ENCODE data around the gene SGPP1.
"Not testable (repeated sequence)": the region's sequence is repeated elsewhere in the genome, so short reads cannot be mapped to it uniquely, and the experiment has no call there.

SGPP1 gene, protein sequence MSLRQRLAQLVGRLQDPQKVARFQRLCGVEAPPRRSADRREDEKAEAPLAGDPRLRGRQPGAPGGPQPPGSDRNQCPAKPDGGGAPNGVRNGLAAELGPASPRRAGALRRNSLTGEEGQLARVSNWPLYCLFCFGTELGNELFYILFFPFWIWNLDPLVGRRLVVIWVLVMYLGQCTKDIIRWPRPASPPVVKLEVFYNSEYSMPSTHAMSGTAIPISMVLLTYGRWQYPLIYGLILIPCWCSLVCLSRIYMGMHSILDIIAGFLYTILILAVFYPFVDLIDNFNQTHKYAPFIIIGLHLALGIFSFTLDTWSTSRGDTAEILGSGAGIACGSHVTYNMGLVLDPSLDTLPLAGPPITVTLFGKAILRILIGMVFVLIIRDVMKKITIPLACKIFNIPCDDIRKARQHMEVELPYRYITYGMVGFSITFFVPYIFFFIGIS

DNA sequence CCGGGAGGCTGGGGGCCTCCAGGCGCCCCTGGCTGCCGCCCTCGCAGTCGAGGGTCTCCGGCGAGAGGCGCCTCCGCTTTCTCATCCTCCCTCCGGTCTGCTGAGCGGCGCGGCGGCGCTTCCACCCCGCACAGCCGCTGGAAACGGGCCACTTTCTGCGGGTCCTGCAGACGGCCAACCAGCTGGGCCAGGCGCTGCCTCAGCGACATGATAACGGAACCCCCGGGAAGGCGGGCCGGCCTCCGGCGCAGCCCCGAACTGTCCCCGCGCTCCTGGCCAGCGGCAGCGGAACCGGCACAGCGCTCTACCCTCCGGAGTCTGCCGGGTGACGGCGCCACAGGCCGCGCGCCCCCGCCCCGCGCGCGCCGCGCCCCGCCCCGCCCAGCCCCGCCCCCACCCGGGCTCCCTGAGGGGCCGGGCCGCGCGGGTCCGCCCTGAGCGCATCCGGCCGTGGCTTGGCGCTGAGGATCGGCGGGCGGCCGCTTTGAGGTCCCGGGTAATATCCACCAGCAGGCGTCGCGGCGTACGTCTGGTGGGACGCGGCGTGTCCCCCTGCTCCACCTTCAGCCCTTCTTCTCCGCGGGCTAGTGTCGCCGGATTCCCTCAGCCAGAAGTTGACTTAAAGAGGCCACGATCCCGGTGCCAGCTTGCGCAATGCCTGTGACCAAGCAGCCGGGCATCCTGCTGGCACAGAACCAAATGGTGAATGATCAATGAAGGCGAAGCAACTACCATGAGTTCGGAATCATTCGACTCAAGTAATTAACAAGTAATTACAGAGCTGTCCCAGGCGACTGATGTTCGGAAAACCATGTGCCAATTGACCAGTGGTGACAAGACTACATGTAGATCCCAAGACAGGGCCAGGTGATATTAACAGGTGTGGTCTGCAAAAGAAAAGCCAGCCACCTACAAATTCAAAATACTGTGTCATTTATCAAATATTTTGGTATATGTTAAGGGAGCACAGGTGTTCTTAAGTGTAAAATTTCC is at the start of gene SGPP1:
Gene SGPP1, minus strand, starts transcription at position 330 of the 993 bp plus-strand sequence. Its CDS starts 121 bp downstream, at position 209.
- DNase-seq: peak; percentile 67

DNA sequence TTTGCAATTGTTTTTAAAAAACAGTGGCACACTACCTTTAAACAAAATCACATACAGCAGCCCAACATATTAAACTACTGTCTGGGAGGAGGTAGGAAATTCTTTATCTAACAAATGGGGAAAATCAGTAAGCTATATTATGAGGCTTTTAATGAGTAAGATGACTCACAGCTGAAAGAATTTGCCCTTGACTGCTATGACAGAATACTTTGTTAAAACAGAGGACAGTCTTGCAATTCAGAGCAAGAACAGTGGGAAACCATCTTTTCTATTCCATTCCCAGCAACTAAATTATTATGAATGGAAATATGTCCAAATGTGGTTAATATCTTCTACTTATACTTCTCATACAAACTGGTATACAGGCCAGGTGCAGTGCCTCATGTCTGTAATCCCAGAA is 49.2 kb upstream of the SGPP1 start:
- DNase-seq: no peak

DNA sequence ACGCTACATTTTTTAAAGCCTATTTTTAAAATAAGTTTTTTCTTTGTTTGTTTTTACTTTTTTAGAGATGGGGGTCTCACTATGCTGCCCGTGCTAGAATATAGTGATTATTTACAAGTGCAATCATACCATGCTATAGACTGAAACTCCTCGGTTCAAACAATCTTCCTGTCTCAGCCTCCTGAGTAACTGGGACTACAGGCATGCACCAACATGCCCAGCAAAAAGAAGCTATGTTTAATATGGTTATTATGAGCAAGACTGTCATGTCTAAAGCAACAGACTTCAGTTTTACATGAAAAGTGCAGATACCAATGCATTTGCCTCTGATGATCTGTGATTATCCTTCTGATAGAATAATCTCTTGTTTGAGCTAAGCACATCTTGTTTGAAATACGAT is 45.6 kb upstream of the SGPP1 start:
- DNase-seq: no peak

DNA sequence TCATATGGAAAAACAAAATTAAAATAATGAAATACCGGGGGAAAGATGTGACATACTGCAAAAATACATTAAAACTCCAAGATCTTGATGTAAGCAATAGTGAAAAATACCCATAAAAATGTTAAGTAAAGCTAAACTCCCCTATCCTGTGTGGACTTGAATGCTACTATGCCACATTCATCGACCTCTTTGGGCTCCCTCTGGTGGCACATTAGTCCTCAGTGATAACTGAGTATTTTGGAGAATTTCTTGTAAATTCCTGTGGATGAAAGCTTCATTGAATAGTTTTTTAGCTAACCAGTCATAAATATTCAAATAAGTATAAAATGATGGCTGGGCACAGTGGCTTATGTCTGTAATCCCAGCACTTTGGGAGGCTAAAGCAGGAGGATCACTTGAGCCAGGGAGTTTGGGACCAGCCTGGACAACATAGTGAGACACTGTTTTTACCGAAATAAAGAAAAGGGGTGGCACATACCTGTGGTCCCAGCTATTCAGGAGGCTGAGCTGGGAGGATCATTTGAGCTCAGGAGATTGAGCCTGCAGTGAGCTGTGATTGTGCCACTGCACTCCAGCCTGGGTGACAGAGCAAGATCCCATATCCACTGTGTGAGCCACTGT is 42.4 kb upstream of the SGPP1 start:
- DNase-seq: peak; percentile 24

DNA sequence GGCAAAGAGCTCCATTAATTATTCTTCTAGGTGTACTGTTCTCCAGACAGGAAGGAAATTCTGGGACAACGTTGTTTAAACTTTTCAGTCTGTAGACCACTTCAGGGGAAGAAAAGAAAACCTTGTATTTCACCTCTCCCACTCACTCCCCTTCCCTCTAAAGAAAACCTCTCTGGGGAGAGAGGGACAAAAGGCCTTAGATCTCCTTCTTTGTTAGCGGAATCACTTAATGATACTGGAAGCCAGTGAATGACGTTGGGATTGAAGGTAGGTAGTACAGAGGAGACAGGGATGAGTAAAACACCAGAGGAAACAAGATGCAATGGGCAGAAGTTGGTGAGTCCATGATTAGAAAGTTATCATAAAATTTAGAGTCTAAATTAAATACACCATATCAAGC is 38.7 kb upstream of the SGPP1 start:
- DNase-seq: no peak

DNA sequence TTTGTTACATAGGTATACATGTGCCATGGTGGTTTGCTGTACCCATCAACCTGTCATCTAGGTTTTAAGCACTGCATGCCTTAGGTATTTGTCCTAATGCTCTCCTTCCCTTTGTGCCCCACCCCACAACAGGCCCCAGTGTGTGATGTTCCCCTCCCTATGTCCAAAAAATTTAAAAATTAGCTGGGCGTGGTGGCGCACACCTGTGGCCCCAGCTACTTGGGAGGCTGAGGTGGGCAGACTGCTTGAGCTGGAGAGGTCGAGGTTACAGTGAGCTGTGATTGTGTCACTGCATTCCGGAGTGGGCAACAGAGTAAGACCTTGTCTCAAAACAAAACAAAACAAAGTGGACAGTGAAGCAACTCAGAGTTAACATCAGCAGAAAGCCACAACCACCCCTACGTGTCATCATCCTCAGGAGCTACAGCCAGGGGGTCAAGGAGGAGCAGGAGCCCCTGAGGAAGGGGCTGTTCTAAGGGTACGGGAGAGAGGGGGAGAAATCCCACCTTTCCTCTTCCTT is 36.8 kb upstream of the SGPP1 start:
- DNase-seq: no peak

DNA sequence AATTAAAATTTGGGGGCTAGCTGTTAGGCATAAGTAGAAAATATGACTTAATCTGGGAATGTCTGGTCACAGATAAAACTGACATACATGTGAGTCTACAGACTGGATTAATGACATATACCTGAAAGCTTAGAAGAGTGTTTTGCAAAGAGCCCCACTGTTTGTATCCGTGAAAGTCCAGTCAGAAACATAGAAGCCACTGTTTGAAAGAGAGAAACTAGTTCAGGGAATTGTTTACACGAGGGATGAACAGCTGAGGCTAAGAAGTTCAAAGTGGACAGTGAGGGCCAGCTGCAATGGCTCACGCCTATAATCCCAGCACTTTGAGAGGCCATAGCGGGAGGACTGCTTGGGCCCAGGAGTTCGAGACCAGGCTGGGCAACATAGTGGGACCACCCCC is 36.2 kb upstream of the SGPP1 start:
- no peak for DNase-seq

DNA sequence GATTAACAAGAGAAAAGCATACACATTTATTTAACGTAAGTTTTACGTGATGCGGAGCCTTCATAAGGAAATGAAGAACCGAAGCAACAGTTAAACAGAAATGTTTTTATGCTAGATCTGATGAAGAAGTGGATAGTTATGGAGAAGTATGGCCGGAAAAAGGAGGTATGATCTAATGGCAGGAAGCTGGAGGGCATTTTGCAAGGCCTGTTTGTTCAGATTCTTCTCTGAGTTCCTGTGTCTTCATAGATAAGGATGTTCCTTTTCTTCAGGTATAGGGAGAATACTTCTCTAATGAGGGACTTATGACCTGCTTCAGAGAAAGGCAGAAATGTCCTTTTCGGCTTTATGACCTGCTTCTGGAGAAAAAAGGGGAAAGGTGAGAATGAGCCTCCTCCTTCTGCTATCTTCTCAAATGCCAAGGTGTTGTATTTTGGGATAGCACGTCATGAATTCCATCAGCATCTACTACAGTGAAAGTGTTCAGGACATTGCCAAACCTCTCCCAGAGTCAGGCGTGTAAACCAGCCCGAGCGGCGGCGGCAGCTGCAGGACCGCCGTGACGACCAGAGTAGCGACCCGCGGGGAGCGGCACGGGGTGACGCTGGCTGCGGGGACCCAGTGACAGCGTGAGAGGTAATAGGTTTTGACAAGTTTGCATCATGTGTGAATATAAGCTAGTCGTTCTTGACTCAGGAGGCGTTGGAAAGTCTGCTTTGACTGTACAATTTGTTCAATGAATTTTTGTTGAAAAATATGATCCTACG is 33.7 kb upstream of the SGPP1 start:
- DNase-seq: no peak

DNA sequence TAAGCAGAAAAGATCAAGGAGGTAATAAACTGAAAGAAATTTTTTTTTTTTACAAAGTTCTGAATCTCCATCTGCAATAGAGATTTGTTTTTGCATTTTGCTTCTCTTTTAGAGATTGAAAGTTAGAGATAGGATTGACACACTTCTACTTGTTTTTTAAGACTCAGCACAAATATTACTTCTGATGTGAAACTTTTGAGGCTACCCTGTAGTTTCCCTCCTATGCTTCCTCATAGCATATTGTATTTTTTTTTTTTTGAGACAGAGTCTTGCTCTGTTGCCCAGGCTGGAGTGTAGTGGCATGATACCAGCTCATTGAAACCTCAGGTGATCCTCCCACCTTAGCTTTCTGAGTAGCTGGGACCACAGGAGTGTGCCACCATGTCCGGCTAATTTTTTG is 32.1 kb upstream of the SGPP1 start:
- no peak for DNase-seq

DNA sequence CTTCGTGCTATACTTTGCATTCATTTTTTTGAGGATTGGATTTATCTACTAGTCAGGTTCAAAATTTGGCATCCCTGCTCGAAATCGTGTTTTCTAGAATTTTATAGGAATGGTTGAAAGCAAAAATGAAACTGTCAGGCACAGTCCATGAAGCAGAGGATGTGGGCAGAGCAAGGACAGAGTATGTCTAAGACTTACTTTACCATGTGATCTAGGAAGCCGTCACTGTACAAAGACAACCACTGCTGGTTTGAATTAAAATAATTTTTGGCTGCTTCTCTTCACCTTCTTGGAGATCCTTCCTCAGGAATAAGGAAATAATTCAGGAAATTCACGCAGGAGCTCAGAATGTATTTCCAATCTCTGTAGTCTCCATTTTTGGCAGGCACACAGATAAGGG is 31.6 kb upstream of the SGPP1 start:
- no peak for DNase-seq

DNA sequence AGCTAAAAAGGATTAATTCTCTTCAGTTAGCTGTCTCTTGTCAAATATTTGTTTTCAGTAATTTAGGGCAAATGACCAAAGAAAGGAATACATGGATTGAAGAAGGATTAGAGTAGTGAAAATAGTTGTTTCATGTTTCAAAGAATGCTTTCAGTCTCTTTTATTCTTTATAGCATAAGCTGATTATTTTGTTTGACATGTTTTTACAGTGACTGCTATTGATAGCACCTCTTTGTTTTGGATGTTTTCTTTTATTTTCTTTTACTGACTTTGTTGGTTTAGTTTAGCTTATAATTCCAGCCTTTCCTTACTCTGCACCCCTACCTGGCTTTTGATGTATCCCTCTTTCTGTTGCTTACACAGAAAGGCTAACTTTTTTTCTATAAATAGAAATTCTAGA is 29.3 kb upstream of the SGPP1 start:
- DNase-seq: no peak

DNA sequence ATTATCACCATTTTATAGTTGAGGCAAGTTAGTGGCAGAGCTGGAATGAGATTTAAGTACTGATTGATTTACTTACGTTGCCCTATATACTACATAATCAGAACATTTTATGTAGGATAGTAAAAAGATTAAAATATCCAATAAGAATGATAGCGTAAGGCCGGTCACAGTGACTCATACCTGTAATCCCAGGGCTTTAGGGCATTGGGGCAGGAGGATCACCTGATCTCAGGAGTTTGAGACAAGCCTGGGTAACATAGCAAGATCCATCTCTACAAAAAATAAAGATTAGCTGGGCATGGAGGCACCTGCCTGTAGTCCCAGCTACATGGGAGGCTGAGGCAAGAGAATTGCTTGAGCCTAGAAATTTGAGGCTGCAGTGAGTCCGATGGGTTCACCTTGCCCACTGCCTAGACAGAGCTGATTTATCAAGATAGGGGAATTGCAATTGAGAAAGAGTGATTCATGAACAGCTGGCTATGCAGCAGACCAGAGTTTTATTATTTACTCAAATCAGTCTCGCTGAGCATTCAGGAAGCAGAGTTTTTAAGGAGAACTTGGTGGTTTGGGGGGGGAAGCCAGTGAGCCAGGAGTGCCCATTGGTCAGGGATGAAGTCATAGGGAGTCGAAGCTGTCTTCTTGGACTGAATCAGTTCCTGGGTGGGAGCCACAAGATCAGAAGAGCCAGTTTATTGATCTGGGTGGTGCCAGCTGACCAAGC is 24.7 kb upstream of the SGPP1 start:
- no peak for DNase-seq

DNA sequence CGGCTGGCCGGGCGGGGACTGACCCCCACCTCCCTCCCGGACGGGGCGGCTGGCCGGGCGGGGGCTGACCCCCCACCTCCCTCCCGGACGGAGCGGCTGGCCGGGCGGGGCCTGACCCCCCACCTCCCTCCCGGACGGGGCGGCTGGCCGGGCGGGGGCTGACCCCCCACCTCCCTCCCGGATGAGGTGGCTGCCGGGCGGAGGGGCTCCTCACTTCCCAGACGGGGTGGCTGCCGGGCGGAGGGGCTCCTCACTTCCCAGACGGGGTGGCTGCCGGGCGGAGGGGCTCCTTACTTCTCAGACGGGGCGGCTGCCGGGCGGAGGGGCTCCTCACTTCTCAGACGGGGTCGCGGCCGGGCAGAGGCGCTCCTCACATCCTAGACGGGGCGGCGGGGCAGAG is 23.2 kb upstream of the SGPP1 start:
- not testable (repeated sequence) for DNase-seq

DNA sequence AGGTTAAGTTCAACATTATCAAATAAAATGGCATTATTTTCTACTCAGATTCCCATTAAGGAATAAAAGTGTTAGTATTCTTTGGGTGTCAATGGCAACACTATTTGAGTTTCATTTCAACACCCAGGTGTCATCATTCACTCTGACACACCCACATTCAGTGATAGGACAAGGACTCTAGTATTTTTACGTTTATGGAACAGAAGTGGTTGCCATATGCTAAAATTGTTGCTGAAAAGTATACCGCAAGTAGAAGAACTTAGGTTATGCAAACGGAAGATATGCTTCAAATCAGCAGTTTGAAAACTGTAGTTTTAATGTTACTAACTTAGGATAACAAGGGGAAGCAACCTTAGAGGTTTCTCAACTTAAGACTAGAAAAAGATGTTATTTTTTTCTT is 20.0 kb upstream of the SGPP1 start:
- DNase-seq: no peak

DNA sequence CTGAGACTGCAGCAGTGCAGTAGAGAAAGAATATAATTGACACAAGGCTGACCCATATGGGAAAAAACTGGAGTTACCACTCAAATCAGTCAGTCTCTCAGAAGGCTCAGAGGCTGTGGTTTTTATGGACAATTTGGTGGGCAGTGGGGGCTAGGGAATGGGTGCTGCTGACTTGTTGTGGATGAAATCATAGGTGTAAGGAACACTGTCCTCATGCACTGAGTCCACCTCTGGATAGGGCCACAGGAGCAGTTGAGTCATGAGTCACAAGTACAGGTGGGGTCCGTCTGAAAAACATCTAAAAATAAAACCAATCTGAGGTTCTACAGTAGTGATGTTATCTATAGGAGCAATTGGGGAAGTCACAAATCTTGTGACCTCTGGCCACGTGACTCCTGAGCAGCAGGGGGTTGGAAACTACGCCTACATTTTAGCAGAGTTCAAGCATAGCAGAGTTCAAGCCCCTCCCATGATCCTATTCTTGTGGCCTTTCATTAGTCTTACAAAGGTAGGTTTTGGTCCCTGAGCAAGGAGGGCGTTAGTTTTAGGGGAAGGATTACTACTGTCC is 18.1 kb upstream of the SGPP1 start:
- no peak for DNase-seq

DNA sequence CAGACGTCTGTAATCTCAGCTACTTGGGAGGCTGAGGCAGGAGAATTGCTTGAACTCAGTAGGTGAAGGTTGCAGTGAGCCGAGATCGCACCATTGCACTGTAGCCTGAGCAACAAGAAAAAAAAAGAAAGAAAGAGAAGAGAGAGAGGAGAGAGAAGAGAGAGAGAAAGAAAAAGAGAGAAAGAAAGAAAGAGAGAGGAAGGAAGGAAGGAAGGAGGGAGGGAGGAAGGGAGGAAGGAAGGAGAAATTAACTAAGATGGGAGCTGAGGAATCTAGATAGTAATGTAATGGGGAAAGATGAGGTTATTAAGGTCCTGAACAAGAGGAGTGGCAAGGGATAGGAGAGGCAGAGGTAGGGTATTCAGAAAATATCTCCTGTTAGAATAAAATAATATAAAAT is 17.4 kb upstream of the SGPP1 start:
- no peak for DNase-seq

DNA sequence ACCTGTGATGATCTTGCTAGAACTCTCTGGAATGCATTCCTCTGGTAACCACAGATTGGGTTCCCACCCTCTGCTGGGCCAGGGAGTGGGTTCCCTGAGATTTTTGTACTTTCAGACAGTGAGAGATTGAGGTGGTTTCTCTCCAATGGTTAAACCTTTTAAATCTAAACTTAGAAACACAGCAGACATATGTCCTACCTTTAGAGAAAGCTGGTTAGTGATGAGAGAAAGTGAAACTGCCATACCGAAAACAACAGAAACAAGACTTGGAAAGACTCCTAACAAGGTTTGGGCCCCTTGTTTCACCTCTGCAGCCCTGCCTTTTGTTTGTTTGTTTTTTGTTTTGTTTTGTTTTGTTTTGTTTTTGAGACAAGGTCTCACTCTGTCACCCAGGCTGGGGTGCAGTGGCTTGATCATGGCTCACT is 9.7 kb upstream of the SGPP1 start:
- DNase-seq: no peak

DNA sequence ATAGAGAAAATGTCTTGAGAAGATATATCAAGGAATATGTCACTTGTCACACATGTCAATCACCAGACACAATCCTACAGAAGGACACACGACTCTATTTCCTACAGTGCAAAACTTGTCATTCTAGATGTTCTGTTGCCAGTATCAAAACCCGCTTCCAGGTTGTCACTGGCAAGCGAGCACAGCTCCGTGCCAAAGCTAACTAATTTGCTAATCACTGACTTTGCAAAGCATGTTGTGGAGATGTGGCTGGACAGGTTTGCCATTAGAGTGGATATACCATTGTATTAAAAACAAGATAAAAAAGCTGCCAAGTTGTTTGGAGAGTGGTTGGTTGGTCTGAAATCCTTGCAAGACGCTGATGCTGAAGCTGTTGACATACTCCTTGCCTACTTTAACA is 7.9 kb upstream of the SGPP1 start:
- DNase-seq: no peak

DNA sequence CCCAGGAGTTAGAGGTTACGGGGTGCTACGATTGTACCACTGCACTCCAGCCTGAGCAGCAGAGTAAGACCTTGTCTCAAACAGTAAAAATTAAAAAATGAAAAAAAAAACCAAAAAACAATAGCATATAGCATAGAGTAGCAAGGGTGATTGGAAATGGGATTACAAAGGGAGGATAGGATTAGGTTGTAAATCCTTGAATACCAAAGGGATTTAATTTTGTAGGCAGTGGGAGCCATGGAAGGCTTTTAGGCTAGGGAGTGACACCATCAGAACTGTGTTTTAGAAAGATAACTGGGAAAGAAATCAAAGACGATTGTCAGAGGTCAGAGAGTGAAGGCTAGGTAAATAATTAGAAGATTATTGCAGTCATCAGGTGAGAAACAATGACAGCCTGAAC is 2.8 kb upstream of the SGPP1 start:
- no peak for DNase-seq

DNA sequence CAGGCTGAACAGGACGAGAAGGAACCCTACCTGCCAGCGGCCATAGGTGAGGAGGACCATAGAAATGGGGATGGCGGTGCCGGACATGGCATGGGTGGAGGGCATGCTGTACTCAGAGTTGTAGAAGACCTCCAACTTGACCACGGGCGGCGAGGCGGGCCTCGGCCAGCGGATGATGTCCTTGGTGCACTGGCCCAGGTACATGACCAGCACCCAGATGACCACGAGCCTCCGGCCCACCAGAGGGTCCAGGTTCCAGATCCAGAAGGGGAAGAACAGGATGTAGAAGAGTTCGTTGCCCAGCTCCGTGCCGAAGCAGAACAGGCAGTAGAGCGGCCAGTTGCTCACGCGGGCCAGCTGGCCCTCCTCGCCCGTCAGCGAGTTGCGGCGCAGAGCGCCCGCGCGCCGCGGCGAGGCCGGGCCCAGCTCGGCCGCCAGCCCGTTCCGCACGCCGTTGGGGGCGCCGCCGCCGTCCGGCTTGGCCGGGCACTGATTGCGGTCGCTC is 582 bp downstream of the SGPP1 start:
- no peak for DNase-seq

DNA sequence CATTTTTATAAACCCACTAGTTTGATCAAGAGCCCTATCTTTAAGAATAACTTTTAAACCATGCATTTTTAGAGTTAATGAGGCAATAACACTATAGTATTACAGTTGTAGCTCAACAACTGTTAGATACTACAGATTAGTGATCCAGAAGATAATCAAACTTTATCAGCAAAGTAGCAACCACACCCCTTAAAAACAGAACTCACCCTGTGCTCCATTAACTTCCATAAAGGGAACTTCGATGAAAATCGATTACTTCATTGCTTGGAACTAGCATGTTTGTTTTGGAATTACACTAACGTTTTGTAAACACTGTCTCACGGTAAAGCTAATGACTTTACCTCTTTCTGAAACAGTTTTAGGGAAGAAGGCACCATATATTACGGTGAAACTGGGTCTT is 1.4 kb downstream of the SGPP1 start:
- no peak for DNase-seq
